ENCODE results near the gene FBXW10.
"Not testable (repeated sequence)": the region's sequence is repeated elsewhere in the genome, so short reads cannot be mapped to it uniquely, and the experiment has no call there.

GRCh38 chr17:18722612-18723011, 21.2 kb upstream of the FBXW10 start:
- not testable (repeated sequence) for TF ChIP-seq CTCF (conservative IDR thresholded peaks at IDR 0.05 in 1 of 2, IDR thresholded peaks at IDR 0.05 in 1 of 2; ENCODE audit: low read depth in 1 of 2, low read length in 2 of 2); EZH2 (IDR thresholded peaks at IDR 0.05; ENCODE audit: low read length, missing control alignments)

All from fibroblast of lung (primary cell).